OCI-LY7 (cell line): Measurements from ENCODE around the gene MORN5.

Experiments
- CTCF ChIP-seq: fragments of 200-600 bp; sonication (generic); conservative IDR thresholded peaks from 2 replicates; pipeline ENCODE4 v1.5.1; 2014; ENCODE audit warnings: mild to moderate bottlenecking, antibody characterized with exemption, low read length, moderate library complexity, mixed read lengths
- EZH2phosphoT487 ChIP-seq: fragments of 200-600 bp; sonication (generic); IDR thresholded peaks from 2 replicates; pipeline ENCODE4 v1.6.1; 2018; ENCODE audit warnings: low read depth, borderline replicate concordance, mild to moderate bottlenecking, mixed run types, antibody characterized with exemption, low read length, moderate library complexity, mixed read lengths

GRCh38 chr9:122186777-122187470, 27.2 kb downstream of the MORN5 start:
- no peak for TF ChIP-seq CTCF
- TF ChIP-seq EZH2phosphoT487: no peak
